HG03103 (cell line): ENCODE data around the gene XYLT1.
"Not testable (repeated sequence)": the region's sequence is repeated elsewhere in the genome, so short reads cannot be mapped to it uniquely, and the experiment has no call there.

Source experiments
- ATAC-seq: cut with Tn5 transposase; IDR thresholded peaks from one replicate; pipeline ENCODE4 v1.9.1; 2021; ENCODE audit warnings: low read depth; ENCODE audit not compliant: unreplicated experiment

Gene XYLT1

DNA sequence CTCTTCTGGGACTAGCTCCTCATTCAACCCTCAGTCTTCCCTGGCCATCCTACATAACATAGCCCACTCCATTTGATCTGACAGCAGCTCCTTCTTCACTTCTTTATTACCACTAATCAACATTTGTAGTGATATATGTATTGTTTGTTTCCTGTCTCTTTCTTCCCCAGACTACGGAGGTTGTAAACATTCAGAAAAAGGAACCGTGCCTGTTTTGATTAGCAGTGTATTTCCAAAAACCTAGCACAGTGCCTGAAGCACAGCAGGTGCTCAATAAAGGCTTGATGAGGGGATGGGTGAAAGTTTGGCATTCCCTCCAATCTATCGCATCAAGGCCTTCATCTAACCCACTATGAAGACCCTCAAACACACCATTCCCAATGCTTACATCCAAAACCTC, 150.8 kb downstream of the XYLT1 start:
- ATAC-seq, result no peak

- no peak for ATAC-seq
Measured at GRCh38 chr16:17318238-17318637, 152.5 kb downstream of the XYLT1 start.

- no peak for ATAC-seq
Measured at GRCh38 chr16:17316005-17316404, 154.8 kb downstream of the XYLT1 start.

DNA sequence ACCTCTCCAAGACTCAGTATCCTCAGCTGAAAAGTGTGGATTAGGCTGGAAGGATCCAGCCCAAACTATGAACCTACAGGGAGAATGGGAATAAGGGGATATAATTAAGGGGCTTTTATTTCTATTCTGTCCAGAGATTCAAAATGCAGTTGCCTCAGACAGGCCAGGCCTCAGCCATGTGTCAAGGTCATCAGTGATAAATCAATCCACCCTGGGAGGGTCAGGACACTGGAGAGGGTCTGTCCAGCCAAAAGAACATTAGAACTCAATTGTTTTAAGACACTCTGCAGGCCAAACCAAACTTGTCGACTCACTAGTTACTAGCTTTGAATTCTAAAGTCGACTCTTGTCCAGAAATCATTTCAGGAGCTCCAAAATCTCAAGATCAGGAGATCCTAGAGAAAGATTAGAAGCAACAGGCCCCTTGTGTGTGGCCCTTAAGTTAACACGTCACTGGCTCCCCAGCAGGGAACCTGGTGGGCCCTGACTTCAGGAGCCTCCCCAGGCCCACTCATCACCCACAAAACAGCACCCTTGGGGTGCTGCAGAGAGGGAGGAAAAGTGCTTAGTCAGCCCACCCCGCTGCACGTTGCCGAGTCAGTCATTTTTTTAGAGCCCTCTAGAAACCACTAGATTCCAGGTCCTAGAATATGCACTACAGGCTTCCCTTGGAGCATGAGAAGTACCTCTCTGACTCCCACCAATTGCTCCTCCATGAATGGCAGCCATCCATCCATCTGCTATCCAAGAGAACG, 156.8 kb downstream of the XYLT1 start:
- no peak for ATAC-seq

DNA sequence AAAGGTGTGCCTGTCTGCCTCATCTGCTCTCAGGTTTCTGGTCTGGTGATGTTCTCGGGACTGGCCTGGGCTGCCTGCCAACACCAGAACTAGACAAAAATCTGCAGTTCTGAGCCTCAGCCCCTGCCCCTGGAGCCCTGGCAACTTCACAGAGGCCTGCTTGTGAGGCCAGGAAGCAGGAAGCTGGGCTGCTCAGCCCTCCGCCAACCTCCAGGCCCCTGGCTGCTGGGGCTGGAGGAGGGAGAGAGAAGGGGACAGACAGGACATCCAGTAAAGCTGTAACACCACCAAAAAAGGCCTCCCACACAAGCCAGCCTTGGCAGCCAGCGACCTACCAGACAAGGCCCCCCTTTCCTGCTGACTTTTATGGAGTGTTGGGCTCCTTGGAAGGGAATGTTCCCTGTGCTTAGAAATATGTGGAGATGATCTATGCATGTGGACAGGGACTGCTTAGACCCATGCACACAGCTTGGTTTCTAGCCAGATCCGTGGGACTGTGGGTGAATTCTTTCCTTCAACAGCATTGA, 157.6 kb downstream of the XYLT1 start:
- ATAC-seq, result no peak

GRCh38 chr16:17312094-17312710, 158.6 kb downstream of the XYLT1 start:
- no peak for ATAC-seq

GRCh38 chr16:17311333-17312093, 159.2 kb downstream of the XYLT1 start:
- no peak for ATAC-seq

- no peak for ATAC-seq
Measured at GRCh38 chr16:17309510-17309909, 161.2 kb downstream of the XYLT1 start.

DNA sequence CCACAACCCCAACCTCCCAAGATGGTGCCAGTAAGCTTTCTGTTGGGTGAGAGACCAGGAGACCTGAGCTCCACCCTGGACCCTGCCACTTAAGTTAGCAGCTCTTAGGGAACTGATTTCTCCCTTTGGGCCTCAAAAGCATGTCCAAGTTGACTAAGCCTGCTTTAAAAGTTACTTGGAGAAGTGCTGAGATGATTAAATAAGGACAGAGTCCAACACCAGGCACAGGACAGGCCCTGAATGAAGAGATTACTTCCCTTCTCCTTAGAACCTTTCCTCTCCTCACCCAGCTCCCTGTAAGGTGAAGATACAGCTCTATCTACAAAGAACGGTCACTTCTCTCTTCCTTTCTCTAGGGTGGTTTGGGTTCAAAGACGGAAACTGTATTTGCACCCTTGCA, 162.6 kb downstream of the XYLT1 start:
- ATAC-seq, result no peak

DNA sequence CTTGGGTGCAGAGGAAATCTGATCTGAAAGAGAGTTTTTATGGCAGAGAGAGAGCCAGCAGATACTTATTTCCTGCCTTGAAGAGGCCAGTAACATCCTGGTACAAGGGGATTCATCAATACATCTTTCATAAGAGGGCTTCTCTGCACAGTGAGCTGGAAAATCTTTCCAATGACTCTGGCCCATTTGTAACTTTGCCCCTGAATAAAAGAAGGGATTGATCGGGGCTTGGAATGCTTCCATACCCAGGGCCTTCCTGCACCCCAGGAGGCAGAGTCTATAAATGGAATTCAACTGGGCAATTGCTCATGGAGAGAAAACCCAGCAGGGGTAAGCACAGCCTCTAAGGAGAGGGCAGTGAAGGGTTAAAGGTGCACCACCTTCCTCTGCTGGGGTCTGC, 163.3 kb downstream of the XYLT1 start:
- no peak for ATAC-seq

DNA sequence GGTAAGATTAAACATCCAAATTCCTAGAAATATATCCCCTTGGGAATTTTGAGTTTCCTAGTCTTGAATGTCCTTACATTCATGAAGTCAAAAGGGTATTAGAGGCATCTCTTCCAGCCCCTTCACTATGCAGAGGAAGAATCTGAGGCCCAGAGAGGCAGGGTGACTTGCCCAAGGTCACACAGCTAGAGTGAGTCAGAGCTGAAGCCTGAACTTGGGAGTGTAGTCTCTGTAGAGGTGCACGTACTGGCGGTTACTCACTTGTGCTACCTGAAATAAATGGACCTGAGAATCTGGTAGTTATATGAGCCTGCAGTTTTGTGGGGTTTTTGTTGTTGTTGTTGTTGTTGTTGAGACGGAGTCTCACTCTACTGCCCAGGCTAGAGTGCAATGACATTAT, 164.0 kb downstream of the XYLT1 start:
- no peak for ATAC-seq

- not testable (repeated sequence) for ATAC-seq
Measured at GRCh38 chr16:17306211-17306610, 164.5 kb downstream of the XYLT1 start.

DNA sequence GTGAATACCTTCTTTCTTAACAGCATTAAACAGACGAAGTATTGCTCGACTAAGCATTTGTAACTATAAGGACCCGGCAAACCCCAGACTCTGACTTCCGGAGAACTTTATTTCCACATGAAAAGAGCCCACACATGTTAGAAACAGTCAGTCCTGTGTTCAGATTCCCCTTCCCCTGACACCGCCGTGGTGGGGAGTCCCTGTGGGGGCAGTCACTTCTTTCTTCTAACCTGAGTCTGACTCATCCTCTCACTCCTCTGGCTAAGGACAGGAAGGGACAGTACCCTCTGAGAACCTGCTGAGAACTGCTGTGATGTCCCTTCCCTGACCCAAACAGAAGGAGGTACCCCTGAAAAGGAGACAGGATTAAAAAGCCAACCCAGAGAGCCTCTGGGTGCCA, 165.1 kb downstream of the XYLT1 start:
- ATAC-seq, result no peak

GRCh38 chr16:17304491-17305119, 166.2 kb downstream of the XYLT1 start:
- ATAC-seq, result no peak

GRCh38 chr16:17304106-17304490, 166.7 kb downstream of the XYLT1 start:
- no peak for ATAC-seq

DNA sequence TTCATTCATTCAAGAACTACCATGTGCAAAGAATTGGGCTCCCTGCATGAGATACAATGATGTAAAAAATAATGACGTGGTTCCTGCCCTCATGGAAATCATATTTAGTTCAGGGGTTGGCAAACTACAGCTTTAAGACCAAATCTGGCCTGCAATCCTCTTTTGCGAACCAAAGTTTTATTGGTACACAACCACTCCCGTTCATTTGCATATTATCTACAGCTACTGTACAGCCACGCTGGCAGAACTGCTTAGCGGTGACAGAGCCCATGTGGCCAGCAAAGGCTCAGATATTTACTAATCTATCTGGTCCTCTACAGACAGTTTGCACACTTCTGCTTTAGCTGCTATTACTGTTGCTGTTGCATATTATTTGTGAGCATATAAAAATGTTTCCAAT, 167.7 kb downstream of the XYLT1 start:
- ATAC-seq, result no peak

DNA sequence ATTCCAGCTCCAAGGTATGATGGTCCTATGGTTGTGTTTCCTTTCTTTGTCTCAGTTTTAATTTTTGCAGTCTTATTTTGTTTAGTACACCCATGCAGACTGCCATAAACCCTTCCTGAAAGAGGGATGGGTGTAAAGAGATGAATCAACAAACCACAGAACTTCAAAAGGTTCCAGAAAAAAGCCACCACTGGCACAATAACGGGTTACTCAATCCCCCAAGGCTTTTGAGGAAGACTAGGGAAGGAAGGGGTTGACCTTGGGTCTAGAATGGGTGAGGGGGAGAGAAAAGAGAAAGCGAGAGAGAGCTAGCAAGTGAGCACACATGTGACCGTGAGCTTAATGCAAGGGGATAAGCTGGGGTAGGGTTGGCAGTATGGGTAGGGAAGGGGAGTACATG, 168.1 kb downstream of the XYLT1 start:
- ATAC-seq, result no peak

GRCh38 chr16:17302214-17302613, 168.5 kb downstream of the XYLT1 start:
- ATAC-seq, result no peak

- ATAC-seq, result peak; percentile 81
Measured at GRCh38 chr16:17301593-17302135, 169.1 kb downstream of the XYLT1 start.

- ATAC-seq, result no peak
Measured at GRCh38 chr16:17301184-17301583, 169.6 kb downstream of the XYLT1 start.

DNA sequence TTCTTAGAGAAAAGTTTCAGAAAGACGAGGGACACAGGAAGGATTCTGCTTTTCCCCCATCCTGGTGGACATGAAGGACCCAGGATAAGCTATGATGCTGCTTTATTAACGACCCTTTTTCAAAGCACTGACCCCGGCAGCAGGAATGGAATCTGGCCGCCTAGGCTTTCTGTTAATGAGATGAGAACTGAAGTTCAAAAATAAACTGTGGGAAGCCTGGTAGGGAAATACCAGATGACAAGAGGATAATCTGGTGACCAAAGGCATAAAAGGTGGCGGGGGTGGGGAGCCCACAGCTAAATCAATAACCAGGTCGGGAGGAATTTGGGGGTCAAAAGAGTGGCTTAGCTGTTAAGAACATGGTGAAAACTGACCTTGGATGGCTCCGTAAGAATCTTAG, 171.0 kb downstream of the XYLT1 start:
- no peak for ATAC-seq
